ENCODE measurements around the gene PTPRU. TPM values are rescaled to one million over a fixed set of nuclear protein-coding genes. Genes with fewer than 3 reads are reported as not detected.

Gene PTPRU
- total RNA-seq, 1 experiment from 2014 or later = 45.5 TPM

- H3K27me3 Mint-ChIP-seq (ENCODE audit: low read depth) = peaks cover 6% of the 10 kb centered on the region
- Histone ChIP-seq H2BK120ac (ENCODE audit: low read depth, low read length, poor library complexity, severe bottlenecking) (no peak overlapping the region), H3K9ac (ENCODE audit: extremely low read depth, insufficient read length, low read length) (no peak overlapping the region), H2BK20ac (ENCODE audit: low read depth, low read length, poor library complexity, severe bottlenecking) (no peak overlapping the region), H3K23ac (ENCODE audit: insufficient read length, low read depth, low read length) (no peak overlapping the region), H4K91ac (ENCODE audit: insufficient read length, low read depth, low read length) (no peak overlapping the region), H2BK15ac (ENCODE audit: low read depth, low read length) (no peak overlapping the region), H3K14ac (ENCODE audit: insufficient read depth, low read length) (no peak overlapping the region), H3K27ac (ENCODE audit: insufficient read length, low read depth, low read length) (no peak overlapping the region), H2AFZ (ENCODE audit: low read length) (no peak overlapping the region), H3K27me3 (ENCODE audit: insufficient read depth, low read length) (no peaks in the 10 kb centered on the region), H3T11ph (ENCODE audit: low read length) (no peak overlapping the region), H3K9me3 (ENCODE audit: control insufficient read depth, low read depth, low read length) (no peaks in the 10 kb centered on the region), H3K79me2 (ENCODE audit: insufficient read depth, low read length) (no peaks in the 10 kb centered on the region), H2AK5ac (ENCODE audit: insufficient read length, low read length) (no peak overlapping the region), H3K23me2 (ENCODE audit: insufficient read length, low read depth, low read length, poor library complexity, severe bottlenecking) (no peaks in the 10 kb centered on the region), H3K56ac (ENCODE audit: insufficient read length, low read depth, low read length) (no peak overlapping the region), H3K18ac (ENCODE audit: insufficient read length, low read depth, low read length) (no peak overlapping the region), H3K4me1 (ENCODE audit: insufficient read depth, low read length) (peaks cover 4% of the 10 kb centered on the region; the same call in 1 of the 2 replicates), H4K8ac (replicated peaks; ENCODE audit: insufficient read length, low read depth, low read length) (no peak overlapping the region), H2BK12ac (ENCODE audit: insufficient read length, low read depth, low read length) (no peak overlapping the region), H3K4ac (ENCODE audit: low read depth, low read length) (no peak overlapping the region), H4K20me1 (ENCODE audit: control insufficient read depth, insufficient read depth, insufficient read length) (no peaks in the 10 kb centered on the region), H3K79me1 (ENCODE audit: insufficient read depth, low read depth, low read length, poor library complexity, severe bottlenecking) (no peaks in the 10 kb centered on the region), H4K5ac (ENCODE audit: insufficient read length, low read depth, low read length) (no peak overlapping the region), H3K4me2 (ENCODE audit: insufficient read depth, insufficient read length, low read length) (no peak overlapping the region), H2BK5ac (ENCODE audit: insufficient read length, low read length) (no peak overlapping the region)
- no peak for DNase-seq
- no CpG with 5 or more reads among the region's 7 CpGs for WGBS (ENCODE audit: extremely low coverage, insufficient read length, low lambda C conversion rate)
- H3K36me3 Mint-ChIP-seq (ENCODE audit: insufficient read depth in 1 of 3, low read depth in 3 of 3) = peaks cover 0 to 5% (median 0%) of the 10 kb centered on the region in 3 experiments; a peak in 1 of 7 replicates
- H3K27ac Mint-ChIP-seq = 0 out of 7 replicates have a peak overlapping the region, but pooled peaks of 1 of the 3 experiments have one; percentile 45
- H3K4me3 Mint-ChIP-seq = no peak overlapping the region; a peak in 1 of 5 replicates
- TF ChIP-seq, protein P1, sequence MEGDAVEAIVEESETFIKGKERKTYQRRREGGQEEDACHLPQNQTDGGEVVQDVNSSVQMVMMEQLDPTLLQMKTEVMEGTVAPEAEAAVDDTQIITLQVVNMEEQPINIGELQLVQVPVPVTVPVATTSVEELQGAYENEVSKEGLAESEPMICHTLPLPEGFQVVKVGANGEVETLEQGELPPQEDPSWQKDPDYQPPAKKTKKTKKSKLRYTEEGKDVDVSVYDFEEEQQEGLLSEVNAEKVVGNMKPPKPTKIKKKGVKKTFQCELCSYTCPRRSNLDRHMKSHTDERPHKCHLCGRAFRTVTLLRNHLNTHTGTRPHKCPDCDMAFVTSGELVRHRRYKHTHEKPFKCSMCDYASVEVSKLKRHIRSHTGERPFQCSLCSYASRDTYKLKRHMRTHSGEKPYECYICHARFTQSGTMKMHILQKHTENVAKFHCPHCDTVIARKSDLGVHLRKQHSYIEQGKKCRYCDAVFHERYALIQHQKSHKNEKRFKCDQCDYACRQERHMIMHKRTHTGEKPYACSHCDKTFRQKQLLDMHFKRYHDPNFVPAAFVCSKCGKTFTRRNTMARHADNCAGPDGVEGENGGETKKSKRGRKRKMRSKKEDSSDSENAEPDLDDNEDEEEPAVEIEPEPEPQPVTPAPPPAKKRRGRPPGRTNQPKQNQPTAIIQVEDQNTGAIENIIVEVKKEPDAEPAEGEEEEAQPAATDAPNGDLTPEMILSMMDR (conservative IDR thresholded peaks at IDR 0.05) = no peak
- peaks cover 0 to 16% of the 10 kb centered on the region in 2 experiments; a peak in 3 of 5 replicates for H3K9me3 Mint-ChIP-seq
- H3K4me1 Mint-ChIP-seq = peaks cover 29 to 39% of the 10 kb centered on the region in 2 experiments
These were observed 106.0 kb downstream of the PTPRU start for GRCh38 chr1:29342351-29342750.

All from H9 (cell line).